Measurements from ENCODE around the gene KRT85. TPM values are rescaled to one million over a fixed set of nuclear protein-coding genes. Genes with fewer than 3 reads are reported as not detected.

KRT85 gene
- polyA plus RNA-seq, 4 donors, result 0.12 TPM; not detected in 3

Other genes with a start within 250 kb of the KRT85 start
- 1 to 10 TPM in 2 of 4 donors, under 1 TPM in 2; 0.11 to 1.5 (median 0.97) TPM for gene KRT80, start 175.5 kb downstream of the KRT85 start, polyA plus RNA-seq (ENCODE audit: insufficient read length in 4 of 4)
- gene KRT7, start 134.2 kb downstream of the KRT85 start, polyA plus RNA-seq (ENCODE audit: insufficient read length in 4 of 4), result 100 to 1,000 TPM in 2 of 4 donors, 10 to 100 TPM in 1, 1 to 10 TPM in 1; 2.4 to 127 (median 83.6) TPM
- gene KRT86, start 92.8 kb downstream of the KRT85 start, polyA plus RNA-seq (ENCODE audit: insufficient read length in 4 of 4), result under 1 TPM in 1 of 4 donors, not detected in 3; 0.09 TPM
- not detected for gene KRT81, start 75.9 kb downstream of the KRT85 start, polyA plus RNA-seq (ENCODE audit: insufficient read length in 4 of 4)
- gene KRT83, start 46.1 kb downstream of the KRT85 start, polyA plus RNA-seq (ENCODE audit: insufficient read length in 4 of 4), result not detected
- not detected for gene KRT84, start 18.2 kb upstream of the KRT85 start, polyA plus RNA-seq (ENCODE audit: insufficient read length in 4 of 4)
- gene KRT82, start 38.9 kb upstream of the KRT85 start, polyA plus RNA-seq (ENCODE audit: insufficient read length in 4 of 4), result not detected
- not detected for gene KRT75, start 66.9 kb upstream of the KRT85 start, polyA plus RNA-seq (ENCODE audit: insufficient read length in 4 of 4)
- gene KRT6B, start 84.7 kb upstream of the KRT85 start, polyA plus RNA-seq (ENCODE audit: insufficient read length in 4 of 4), result under 1 TPM in 1 of 4 donors, not detected in 3; 0.22 TPM
- not detected for gene KRT6C, start 106.3 kb upstream of the KRT85 start, polyA plus RNA-seq (ENCODE audit: insufficient read length in 4 of 4)
- under 1 TPM in 1 of 4 donors, not detected in 3; 0.07 TPM for gene KRT6A, start 125.8 kb upstream of the KRT85 start, polyA plus RNA-seq (ENCODE audit: insufficient read length in 4 of 4)
- gene KRT5, start 152.9 kb upstream of the KRT85 start, polyA plus RNA-seq (ENCODE audit: insufficient read length in 4 of 4), result 1 to 10 TPM in 1 of 4 donors, under 1 TPM in 3; 0.17 to 1.4 (median 0.37) TPM
- under 1 TPM in 1 of 4 donors, not detected in 3; 0.30 TPM for gene KRT71, start 185.7 kb upstream of the KRT85 start, polyA plus RNA-seq (ENCODE audit: insufficient read length in 4 of 4)
- gene KRT74, start 206.4 kb upstream of the KRT85 start, polyA plus RNA-seq (ENCODE audit: insufficient read length in 4 of 4), result not detected
- not detected for gene KRT72, start 234.0 kb upstream of the KRT85 start, polyA plus RNA-seq (ENCODE audit: insufficient read length in 4 of 4)